GM12864 (cell line): Measurements from ENCODE around the gene RPAP3.

Experiments used
- DNase-seq: peaks from one replicate; pipeline ENCODE4 v3.0.0-alpha.2; 2011; ENCODE audit warnings: low read depth
- H3K4me3 ChIP-seq: 2 replicates; pipeline ENCODE4 v1.5.1; 2011; ENCODE audit warnings: mild to moderate bottlenecking, low read depth, low read length, control low read depth
- TF ChIP-seq, protein P1 (sequence below): IDR thresholded peaks from 2 replicates; pipeline ENCODE4 v1.5.1; 2011; ENCODE audit warnings: low read depth, mild to moderate bottlenecking, moderate library complexity, low read length, control low read depth, inconsistent platforms; ENCODE audit errors: missing control alignments

Gene RPAP3

DNA sequence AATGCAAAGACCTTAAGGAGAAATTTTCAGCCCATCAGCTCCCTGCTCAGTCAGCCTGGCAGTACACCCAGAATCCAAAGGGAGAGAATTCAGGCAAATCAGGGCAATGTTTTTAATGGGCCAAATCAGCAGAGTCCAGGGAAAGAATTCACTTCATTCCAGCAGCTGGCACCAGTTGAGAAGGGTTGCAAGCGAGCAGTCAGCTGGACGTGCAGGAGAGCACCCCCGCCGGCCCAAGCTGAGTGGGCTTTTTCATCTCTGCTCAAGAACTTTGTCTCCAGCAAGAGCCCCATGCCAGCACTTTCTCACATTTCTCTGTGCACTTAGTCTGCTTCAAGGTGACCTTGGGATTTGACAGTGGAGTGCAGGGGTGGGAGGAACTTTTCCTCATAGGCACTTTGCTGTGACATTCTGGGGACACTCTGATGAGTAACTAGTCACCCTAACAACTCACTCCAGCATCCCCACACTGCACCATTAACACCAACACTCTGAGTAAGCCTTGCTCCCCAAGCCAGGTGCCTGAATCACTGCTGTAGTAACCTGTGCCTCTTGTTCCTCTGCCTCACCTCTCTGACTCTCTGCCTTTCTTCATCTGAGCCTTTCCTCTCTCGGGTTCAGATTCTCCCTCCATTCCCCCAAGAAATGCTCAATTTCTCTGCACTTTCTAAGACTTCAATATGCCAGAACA is 17.3 kb upstream of the RPAP3 start:
- TF ChIP-seq, protein P1, sequence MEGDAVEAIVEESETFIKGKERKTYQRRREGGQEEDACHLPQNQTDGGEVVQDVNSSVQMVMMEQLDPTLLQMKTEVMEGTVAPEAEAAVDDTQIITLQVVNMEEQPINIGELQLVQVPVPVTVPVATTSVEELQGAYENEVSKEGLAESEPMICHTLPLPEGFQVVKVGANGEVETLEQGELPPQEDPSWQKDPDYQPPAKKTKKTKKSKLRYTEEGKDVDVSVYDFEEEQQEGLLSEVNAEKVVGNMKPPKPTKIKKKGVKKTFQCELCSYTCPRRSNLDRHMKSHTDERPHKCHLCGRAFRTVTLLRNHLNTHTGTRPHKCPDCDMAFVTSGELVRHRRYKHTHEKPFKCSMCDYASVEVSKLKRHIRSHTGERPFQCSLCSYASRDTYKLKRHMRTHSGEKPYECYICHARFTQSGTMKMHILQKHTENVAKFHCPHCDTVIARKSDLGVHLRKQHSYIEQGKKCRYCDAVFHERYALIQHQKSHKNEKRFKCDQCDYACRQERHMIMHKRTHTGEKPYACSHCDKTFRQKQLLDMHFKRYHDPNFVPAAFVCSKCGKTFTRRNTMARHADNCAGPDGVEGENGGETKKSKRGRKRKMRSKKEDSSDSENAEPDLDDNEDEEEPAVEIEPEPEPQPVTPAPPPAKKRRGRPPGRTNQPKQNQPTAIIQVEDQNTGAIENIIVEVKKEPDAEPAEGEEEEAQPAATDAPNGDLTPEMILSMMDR: no peak
- H3K4me3 ChIP-seq: no peak overlapping the region
- no peak for DNase-seq

DNA sequence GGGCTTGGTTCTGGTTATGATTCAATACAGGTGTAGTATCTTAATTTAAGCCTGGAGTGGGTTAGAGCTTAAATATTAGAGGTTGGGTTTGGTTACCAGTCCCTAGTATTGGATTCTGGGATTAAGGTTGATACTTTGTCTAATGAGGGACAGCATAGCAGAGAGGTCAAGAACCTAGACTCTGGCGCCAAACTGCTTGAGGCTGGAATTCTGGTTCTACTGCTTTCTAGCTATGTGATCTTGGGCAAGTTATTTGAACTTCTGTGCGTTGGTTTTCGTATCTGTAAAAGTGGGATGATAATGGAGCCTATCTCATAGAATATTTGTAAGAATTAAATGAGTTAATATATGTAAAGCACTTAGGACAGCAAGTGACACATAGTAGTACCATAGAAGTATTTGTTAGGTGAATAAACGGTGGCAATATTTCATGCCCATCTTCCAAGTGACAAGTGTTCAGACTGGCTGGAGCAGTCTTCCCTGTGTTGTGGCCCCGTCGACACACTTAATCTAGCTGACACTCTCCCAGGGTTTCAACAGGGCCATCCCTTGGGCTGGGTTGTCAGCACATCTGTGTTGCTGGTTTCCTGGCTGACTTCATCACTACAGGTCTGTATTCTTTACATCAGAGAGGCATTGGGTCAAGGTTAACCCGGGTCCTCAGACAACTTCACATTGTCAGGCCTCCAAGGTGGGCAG is 16.5 kb upstream of the RPAP3 start:
- no peak for DNase-seq
- TF ChIP-seq, protein P1: no peak
- no peak overlapping the region for H3K4me3 ChIP-seq

DNA sequence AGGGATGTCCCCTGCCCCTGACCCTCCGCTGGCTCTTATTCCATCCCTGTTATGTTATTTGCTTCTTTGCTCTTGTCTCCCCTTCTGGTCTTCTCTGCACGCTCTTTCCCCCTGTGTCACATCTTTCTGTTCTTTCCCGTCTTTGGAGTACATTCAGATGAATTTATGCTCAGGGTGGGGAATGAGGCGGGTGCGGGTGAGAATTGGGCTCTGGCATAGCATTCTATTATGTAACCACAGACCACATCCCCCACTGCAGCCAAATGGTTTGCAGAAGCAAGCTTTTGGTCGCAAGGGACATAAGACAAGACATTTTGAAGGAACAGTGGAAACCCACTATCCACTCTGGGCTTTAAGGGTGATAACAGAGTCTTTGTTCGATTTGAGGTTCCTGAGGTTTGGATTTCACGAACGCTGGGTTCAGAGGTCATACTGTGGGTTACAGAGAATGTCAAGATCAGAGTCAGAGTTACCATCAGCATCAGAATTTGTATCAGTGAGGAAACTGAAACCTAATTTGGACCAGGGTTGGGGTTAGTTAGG is 15.7 kb upstream of the RPAP3 start:
- no peak for DNase-seq
- TF ChIP-seq, protein P1: no peak
- no peak overlapping the region for H3K4me3 ChIP-seq

DNA sequence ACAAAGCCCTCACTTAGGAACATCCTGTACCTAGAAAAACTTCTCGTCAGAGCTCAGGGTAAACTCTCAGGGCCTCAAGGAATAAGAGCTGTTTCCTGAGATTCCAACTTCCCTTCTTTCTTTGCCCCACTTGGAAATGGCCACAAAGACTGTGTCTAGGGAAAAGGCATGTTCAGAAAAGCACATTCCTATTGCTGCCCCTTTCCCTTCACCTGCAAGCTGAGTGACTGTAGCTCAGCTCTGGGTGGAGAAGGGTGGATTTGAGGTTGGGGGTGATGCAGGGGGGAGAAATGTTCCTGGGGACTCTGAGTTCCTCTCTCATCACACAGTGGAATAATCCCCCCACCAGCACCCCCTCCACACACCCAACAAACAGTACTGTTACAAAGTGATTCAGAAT is 12.7 kb upstream of the RPAP3 start:
- TF ChIP-seq, protein P1: no peak
- H3K4me3 ChIP-seq: no peak overlapping the region
- no peak for DNase-seq

DNA sequence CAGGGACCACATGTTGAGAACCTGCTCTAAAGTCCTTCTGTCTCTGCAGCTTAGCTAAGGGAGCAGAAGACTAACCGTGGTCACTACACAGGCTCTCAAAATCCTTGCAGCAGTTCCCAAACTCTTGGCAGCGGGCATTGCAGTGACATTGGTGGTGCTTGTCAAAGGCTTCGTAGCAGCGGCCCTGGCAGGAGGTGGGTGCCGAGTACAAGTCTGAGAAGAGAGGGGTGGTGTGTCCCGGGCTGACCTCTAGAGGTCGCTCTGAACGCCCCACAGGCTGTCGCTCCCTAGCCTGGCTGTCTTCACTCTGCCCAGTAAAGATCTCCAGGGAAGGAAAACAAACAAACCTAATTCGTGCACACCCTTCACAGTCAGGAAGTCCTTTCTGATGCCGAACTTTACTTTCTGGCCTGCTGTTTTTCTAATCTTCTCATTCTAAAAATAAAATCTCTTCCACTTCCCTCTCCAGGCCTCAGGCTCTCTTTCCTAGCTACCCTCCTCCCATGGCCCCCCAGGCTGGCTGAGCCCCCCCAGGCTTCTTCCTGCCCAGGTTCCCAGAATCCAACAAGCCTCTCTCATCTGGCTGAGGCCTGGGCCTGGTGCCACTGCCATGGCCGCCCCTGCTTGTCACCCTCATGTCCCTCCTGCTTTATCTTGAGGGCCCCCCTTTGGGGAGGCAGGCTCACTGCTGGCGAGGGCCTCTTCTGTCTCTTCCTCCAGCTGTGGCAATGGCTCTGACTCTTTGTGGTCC is 11.8 kb upstream of the RPAP3 start:
- TF ChIP-seq, protein P1: peak; percentile 62
- no peak for DNase-seq
- H3K4me3 ChIP-seq: no peak overlapping the region

DNA sequence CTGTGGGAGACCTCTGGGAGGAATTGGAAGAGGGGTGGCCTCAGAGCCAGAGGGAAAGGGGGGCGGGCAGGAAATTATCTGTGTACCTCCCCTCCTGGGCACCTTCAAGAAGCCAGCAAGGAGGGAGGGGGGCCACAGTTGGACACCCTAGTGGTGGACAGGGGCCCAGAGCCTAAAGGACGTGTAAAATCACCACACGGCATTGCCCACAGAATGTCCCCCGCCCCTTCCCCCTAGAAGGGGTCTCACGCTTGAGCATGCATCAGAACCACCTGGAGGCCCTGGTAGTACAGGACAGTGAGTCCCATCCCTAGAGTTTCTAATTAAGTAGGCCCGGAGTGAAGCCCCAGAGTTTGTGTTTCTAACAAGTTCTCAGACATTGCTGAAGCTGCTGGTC is 11.2 kb upstream of the RPAP3 start:
- DNase-seq: no peak
- TF ChIP-seq, protein P1: no peak
- H3K4me3 ChIP-seq: no peak overlapping the region
